Liver (tissue), 9 donors: ENCODE measurements around the gene ATP5F1D. TPM values are rescaled to one million over a fixed set of nuclear protein-coding genes. Genes with fewer than 3 reads are reported as not detected.

Experiments
- DNase-seq: peaks from one replicate; pipeline ENCODE4 v3.0.0-alpha.2; 2017; ENCODE audit warnings: low spot score
- H3K27ac ChIP-seq, 2 donors: one replicate each; pipeline ENCODE4 v1.7.0; 2013; ENCODE audit warnings: inconsistent platforms in 2 of 2, low read length in 2 of 2, control low read depth in 1 of 2, low read depth in 1 of 2, mild to moderate bottlenecking in 1 of 2
- H3K27me3 ChIP-seq, 4 donors: one replicate each; pipeline versions ENCODE4 v1.6.1 to v1.7.0; 2013; ENCODE audit warnings: low read length in 3 of 4, inconsistent platforms in 1 of 4, mild to moderate bottlenecking in 1 of 4, moderate library complexity in 1 of 4; ENCODE audit not compliant: control insufficient read depth in 4 of 4, insufficient read depth in 4 of 4
- H3K36me3 ChIP-seq, 4 donors: one replicate each; pipeline versions ENCODE4 v1.6.1 to v1.7.0; 2013; ENCODE audit warnings: low read length in 3 of 4, mild to moderate bottlenecking in 3 of 4, low read depth in 1 of 4, moderate library complexity in 1 of 4; ENCODE audit not compliant: control insufficient read depth in 4 of 4, insufficient read depth in 3 of 4
- H3K4me1 ChIP-seq, 4 donors: one replicate each; pipeline versions ENCODE4 v1.6.1 to v1.7.0; 2013; ENCODE audit warnings: low read length in 3 of 4, mild to moderate bottlenecking in 3 of 4, moderate library complexity in 1 of 4; ENCODE audit not compliant: control insufficient read depth in 4 of 4, insufficient read depth in 4 of 4
- H3K4me3 ChIP-seq, 3 donors: one replicate each; pipeline versions ENCODE4 v1.6.1 to v1.7.0; 2013; ENCODE audit warnings: low read length in 3 of 3, control low read depth in 1 of 3, low read depth in 1 of 3, mild to moderate bottlenecking in 1 of 3
- H3K9ac ChIP-seq, 2 donors: one replicate each; pipeline ENCODE4 v1.7.0; 2013; ENCODE audit warnings: low read length in 2 of 2, mild to moderate bottlenecking in 2 of 2, moderate library complexity in 2 of 2, control low read depth in 1 of 2, low read depth in 1 of 2
- H3K9me3 ChIP-seq, 4 donors: one replicate each; pipeline versions ENCODE4 v1.6.1 to v1.7.0; 2013; ENCODE audit warnings: low read length in 3 of 4; ENCODE audit not compliant: control insufficient read depth in 4 of 4
- FOXA1 ChIP-seq: IDR thresholded peaks from 2 replicates; pipeline ENCODE4 v1.6.1; 2016; ENCODE audit warnings: antibody characterized with exemption
- FOXA2 ChIP-seq: IDR thresholded peaks from 2 replicates; pipeline ENCODE4 v1.6.1; 2016; ENCODE audit warnings: antibody characterized with exemption
- GABPA ChIP-seq, 2 donors: IDR thresholded peaks in 1 of 2; conservative IDR thresholded peaks in 1 of 2; 2 replicates each; pipeline ENCODE4 v1.6.1; 2016; ENCODE audit warnings: antibody characterized with exemption in 2 of 2, mild to moderate bottlenecking in 1 of 2, moderate library complexity in 1 of 2
- HNF4G ChIP-seq: IDR thresholded peaks from 2 replicates; pipeline ENCODE4 v1.6.1; 2016; ENCODE audit warnings: antibody characterized with exemption
- JUND ChIP-seq, 2 donors: IDR thresholded peaks; 2 replicates each; pipeline ENCODE4 v1.6.1; 2016; ENCODE audit warnings: antibody characterized with exemption in 2 of 2
- NR2F2 ChIP-seq: IDR thresholded peaks from 2 replicates; pipeline ENCODE4 v1.6.1; 2016; ENCODE audit warnings: antibody characterized with exemption
- RAD21 ChIP-seq, 2 donors: IDR thresholded peaks; 2 replicates each; pipeline ENCODE4 v1.6.1; 2016; ENCODE audit warnings: antibody characterized with exemption in 2 of 2, mild to moderate bottlenecking in 2 of 2
- RXRA ChIP-seq, 2 donors: IDR thresholded peaks; 2 replicates each; pipeline ENCODE4 v1.6.1; 2017 to 2018; ENCODE audit warnings: antibody characterized with exemption in 2 of 2, mild to moderate bottlenecking in 1 of 2
- TAF1 ChIP-seq: conservative IDR thresholded peaks from 2 replicates; pipeline ENCODE4 v1.6.1; 2016; ENCODE audit warnings: antibody characterized with exemption, mild to moderate bottlenecking
- YY1 ChIP-seq: IDR thresholded peaks from 2 replicates; pipeline ENCODE4 v1.6.1; 2016; ENCODE audit warnings: antibody characterized with exemption, mild to moderate bottlenecking
- WGBS: extraction: QIAGEN DNeasy Blood & Tissue Kit; methylation state at CpG from one replicate; pipeline ENCODE4 v1.1.7; 2013; 5-methylcytosine and 5-hydroxymethylcytosine counted together
- polyA plus RNA-seq, 2 donors: library from polyadenylated mRNA; stranded (reverse) in 1 of 2; unstranded in 1 of 2; fragments of 200-250 nt in 1 of 2; fragments of >200 nt in 1 of 2; fragmentation: Nextera tagmentation in 1 of 2; extraction: Ambion mirVana in 1 of 2; gene quantifications; one replicate each; pipeline versions ENCODE4 v1.2.1 to v1.2.3, GENCODE V29; 2013 to 2015
- total RNA-seq, 2 donors: library from RNA; depleted of rRNA; stranded (reverse); fragments of >200 nt; gene quantifications; one replicate each; pipeline ENCODE4 v1.2.3, GENCODE V29; 2014
- TF ChIP-seq, protein P1 (sequence below): fragments of 150-350 bp; IDR thresholded peaks from 2 replicates; pipeline ENCODE4 v1.5.1; 2017; ENCODE audit warnings: improper control_type of control experiment, low read depth, low read length; ENCODE audit not compliant: missing input control
- TF ChIP-seq, protein P2 (sequence below): IDR thresholded peaks from 2 replicates; pipeline ENCODE4 v1.6.1; 2016; ENCODE audit warnings: antibody characterized with exemption, mild to moderate bottlenecking
- TF ChIP-seq, protein P3 (sequence below): IDR thresholded peaks from 2 replicates; pipeline ENCODE4 v1.6.1; 2016; ENCODE audit warnings: antibody characterized with exemption
- donor health status: healthy.
- donor health status: healthy.
- donor health status: healthy.
- donor health status: healthy.
- donor health status: healthy.

The ATP5F1D gene
- total and polyA plus RNA-seq, 4 donors, result 20.2 to 315 (median 145) TPM

DNA sequence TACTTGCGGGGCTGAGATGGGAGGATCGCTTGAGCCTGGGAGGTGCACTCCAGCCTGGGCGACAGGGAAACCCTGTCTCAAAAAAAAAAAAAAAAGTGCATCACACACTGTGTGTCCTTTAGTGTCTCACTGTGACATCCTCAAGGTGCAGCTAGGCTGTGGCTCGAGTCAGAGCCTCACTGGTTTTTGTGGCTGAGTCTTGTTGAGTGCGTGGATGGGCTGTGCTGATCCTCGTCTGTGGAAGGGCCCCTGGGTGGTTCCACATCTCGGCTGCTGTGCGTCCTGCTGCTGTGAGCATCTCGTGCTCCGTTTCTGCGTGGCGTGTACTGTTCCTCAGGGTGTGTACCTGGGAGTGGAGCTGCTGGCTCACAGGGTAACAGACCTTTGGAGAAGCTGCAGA is 24.8 kb upstream of the ATP5F1D start:
- Histone ChIP-seq H3K27ac (no peak overlapping the region), H3K36me3 (peaks cover 0 to 9% (median 6%) of the 10 kb centered on the region in 4 donors), H3K9ac (no peak overlapping the region), H3K4me1 (peaks cover 15 to 40% (median 31%) of the 10 kb centered on the region in 4 donors), H3K27me3 (no peaks in the 10 kb centered on the region), H3K4me3 (no peak overlapping the region), H3K9me3 (no peaks in the 10 kb centered on the region)
- TF ChIP-seq RAD21 (IDR thresholded peaks at IDR 0.05) (no peak), YY1 (no peak), GABPA (IDR thresholded peaks at IDR 0.05 in 1 of 2, conservative IDR thresholded peaks at IDR 0.05 in 1 of 2) (no peak), HNF4G (no peak), FOXA2 (no peak), FOXA1 (no peak), NR2F2 (no peak), RXRA (IDR thresholded peaks at IDR 0.05) (no peak), TAF1 (no peak)
- TF ChIP-seq, protein P1, sequence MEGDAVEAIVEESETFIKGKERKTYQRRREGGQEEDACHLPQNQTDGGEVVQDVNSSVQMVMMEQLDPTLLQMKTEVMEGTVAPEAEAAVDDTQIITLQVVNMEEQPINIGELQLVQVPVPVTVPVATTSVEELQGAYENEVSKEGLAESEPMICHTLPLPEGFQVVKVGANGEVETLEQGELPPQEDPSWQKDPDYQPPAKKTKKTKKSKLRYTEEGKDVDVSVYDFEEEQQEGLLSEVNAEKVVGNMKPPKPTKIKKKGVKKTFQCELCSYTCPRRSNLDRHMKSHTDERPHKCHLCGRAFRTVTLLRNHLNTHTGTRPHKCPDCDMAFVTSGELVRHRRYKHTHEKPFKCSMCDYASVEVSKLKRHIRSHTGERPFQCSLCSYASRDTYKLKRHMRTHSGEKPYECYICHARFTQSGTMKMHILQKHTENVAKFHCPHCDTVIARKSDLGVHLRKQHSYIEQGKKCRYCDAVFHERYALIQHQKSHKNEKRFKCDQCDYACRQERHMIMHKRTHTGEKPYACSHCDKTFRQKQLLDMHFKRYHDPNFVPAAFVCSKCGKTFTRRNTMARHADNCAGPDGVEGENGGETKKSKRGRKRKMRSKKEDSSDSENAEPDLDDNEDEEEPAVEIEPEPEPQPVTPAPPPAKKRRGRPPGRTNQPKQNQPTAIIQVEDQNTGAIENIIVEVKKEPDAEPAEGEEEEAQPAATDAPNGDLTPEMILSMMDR, result no peak
- TF ChIP-seq, protein P2, sequence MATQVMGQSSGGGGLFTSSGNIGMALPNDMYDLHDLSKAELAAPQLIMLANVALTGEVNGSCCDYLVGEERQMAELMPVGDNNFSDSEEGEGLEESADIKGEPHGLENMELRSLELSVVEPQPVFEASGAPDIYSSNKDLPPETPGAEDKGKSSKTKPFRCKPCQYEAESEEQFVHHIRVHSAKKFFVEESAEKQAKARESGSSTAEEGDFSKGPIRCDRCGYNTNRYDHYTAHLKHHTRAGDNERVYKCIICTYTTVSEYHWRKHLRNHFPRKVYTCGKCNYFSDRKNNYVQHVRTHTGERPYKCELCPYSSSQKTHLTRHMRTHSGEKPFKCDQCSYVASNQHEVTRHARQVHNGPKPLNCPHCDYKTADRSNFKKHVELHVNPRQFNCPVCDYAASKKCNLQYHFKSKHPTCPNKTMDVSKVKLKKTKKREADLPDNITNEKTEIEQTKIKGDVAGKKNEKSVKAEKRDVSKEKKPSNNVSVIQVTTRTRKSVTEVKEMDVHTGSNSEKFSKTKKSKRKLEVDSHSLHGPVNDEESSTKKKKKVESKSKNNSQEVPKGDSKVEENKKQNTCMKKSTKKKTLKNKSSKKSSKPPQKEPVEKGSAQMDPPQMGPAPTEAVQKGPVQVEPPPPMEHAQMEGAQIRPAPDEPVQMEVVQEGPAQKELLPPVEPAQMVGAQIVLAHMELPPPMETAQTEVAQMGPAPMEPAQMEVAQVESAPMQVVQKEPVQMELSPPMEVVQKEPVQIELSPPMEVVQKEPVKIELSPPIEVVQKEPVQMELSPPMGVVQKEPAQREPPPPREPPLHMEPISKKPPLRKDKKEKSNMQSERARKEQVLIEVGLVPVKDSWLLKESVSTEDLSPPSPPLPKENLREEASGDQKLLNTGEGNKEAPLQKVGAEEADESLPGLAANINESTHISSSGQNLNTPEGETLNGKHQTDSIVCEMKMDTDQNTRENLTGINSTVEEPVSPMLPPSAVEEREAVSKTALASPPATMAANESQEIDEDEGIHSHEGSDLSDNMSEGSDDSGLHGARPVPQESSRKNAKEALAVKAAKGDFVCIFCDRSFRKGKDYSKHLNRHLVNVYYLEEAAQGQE, result no peak
- TF ChIP-seq, protein P3, sequence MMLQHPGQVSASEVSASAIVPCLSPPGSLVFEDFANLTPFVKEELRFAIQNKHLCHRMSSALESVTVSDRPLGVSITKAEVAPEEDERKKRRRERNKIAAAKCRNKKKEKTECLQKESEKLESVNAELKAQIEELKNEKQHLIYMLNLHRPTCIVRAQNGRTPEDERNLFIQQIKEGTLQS, result no peak
- DNase-seq, result no peak
- 92% methylated on average over 12 of the region's 12 CpGs for whole genome bisulfite sequencing

DNA sequence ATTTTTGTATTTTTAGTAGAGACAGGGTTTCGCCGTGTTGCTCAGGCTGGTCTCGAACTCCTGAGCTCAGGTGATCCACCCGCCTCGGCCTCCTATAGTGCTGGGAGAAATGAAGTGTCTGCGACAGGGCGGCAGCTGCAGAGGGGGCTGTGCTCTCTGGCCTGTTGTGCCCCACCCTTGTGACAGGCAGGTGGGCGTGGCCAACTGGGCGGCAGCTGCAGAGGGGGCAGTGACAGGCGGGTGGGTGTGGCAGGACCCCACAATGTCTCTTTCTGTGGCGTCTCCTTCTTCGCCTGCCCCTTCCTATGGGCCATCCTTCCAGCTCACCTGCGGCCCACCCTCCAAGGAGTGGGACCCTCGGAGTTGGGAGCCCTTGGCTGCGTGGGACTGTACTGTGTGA is 24.2 kb upstream of the ATP5F1D start:
- 91% methylated on average over 15 of the region's 15 CpGs for WGBS
- Histone ChIP-seq H3K9ac (no peak overlapping the region), H3K27me3 (no peaks in the 10 kb centered on the region), H3K9me3 (no peaks in the 10 kb centered on the region), H3K36me3 (peaks cover 0 to 9% (median 6%) of the 10 kb centered on the region in 4 donors), H3K4me1 (peaks cover 13 to 34% (median 26%) of the 10 kb centered on the region in 4 donors), H3K4me3 (no peak overlapping the region), H3K27ac (no peak overlapping the region)
- no peak for TF ChIP-seq JUND (IDR thresholded peaks at IDR 0.05)
- no peak for DNase-seq
